GM21526 (cell line): ENCODE results near the gene KCNQ1.

ENCODE experiments used
- ATAC-seq: cut with Tn5 transposase; IDR thresholded peaks from one replicate; pipeline ENCODE4 v1.9.1; 2021; ENCODE audit warnings: moderate library complexity; ENCODE audit not compliant: unreplicated experiment, low FRiP score

Gene KCNQ1

DNA sequence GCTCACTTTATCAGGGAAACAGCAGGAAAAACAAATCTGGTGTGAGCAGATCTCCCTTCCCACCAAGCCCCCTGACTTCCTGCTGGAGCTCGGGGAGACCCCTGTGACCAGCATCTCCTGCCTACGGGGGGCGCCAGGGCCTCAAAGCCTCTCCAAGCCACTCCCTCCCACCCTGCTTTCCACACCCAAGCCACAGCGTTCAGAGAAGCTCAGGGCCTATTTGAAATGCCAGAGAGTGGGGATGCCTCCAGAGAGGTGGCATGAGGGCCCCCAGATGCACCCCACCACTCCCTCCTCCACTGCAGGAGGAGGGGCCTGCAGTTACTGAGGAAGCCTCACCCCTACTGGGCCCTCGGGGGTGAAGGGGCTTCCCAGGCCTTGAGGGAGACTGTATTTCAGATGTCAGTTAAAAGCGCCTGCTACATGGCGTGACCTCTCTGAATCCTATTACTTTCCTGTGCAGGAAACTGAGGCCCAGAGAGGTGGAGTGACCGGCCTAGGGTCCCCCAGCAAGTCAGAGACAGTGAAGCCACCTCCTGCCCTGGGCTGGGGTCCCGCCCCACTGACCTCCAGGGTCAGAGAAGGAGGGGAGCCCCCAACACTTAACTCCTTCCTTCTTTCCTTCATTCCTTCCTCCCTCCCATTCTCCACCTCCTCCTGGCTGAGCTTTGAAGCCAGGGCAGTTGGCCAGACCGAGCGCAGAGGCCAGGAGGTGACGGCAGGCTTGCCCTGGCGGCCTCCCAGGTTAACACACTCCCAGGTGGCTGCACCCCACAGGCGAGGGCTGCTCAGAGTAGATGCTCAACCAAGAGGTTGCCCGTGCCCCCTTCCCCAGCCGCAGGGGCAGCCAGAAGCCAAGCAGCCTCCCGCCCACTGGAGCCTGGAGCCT lies 446.8 kb downstream of the KCNQ1 start:
- ATAC-seq = no peak

DNA sequence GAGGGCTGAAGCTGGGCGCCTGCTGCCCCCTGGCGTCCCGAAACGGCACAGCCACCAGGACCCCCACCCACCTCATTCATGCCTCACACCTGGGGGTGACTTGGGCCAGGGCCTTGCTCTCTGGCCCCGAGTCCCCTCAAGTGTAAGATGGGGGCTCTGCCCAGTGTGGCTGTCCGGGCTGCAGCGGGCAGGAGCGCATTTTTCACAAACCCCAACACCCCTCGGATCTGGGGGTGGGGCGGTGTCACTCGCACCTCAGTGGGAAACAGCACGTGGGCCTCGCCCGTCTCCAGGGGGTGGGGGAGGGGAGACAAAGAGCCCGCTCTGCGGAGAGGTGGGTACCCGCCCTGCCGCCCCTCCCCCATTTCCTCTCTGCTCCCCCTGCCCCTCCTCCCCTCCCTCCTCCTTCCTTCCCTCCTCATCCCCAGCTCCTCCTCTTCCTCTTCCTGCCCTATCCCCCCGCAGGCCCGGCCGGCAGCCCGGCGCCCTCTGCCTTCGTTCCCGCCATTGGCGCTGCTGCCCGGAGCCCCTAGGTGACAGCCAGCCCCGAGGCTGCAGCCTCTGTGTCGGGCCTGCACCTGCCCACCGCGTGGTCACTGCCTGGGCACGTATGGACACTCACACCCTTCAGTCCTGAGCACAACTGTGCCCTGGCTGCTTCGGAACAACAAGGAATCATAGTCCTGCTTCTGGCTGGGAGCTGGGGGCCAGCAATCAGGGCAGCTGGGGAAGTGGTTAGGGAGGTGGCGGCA lies 447.6 kb downstream of the KCNQ1 start:
- no peak for ATAC-seq

DNA sequence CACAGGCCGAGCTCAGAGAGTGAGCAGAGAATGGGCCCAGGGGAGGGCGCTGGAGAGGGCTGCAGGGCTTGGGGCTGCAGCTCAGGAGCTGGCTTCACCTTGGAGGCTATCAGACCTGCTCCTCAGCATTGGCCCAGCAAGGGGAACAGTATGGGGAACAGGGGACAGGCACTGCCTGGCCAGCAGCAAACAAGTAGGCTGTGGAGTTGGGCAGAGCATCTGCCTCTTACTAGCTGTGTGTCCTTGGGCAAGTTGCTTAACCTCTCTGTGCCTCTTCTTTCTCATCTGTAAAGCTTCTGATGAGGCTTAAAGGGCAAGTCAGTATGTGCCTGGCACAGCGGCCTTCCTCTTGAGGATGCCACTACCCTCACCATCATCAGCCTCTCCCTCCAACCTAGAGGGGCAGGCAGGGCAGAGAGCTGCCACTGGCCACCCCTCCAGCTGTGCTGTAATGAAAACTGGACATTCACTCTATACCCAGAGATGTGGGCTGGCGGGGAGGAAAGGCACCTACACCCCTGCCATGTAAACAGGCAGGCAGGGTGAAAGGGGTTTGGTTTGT lies 448.2 kb downstream of the KCNQ1 start:
- no peak for ATAC-seq

DNA sequence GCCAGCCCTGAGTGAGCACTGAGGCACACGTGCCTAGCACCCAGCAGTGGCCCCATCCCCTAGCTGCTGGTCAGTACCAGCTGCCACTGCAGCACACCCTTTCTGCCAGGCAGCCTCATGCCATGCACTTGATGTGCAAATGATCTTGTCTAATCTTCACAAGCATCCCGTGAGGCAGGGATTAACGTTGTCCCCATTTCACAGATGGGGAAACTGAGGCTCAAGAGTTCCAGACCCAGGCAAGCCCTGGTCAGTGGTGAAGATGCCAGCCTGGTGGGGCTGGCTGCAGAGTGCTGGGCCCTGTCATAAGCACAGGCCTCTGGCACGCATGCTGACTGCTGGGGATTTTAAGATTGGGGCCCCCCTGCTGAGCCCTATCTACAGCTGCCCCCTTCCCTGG lies 449.1 kb downstream of the KCNQ1 start:
- no peak for ATAC-seq

DNA sequence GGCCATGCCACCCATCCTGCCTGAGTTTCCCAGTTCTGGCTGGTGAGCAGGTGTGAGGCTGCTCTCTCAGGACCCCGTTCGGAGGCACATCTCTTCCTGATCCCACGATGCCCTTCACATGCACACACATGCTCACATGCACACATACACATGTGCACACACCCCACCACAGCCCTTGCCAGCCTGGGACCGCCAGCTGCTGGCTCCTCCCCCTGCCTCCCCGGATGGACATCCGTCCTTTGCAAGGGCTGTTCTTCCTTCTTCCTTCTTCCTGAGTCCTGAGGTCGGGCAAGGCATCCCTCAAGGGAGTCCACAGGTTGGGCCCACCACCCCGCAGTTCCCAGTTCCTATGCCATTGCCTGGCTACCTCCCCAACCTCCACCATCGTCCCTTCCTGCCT lies 451.2 kb downstream of the KCNQ1 start:
- ATAC-seq = no peak

DNA sequence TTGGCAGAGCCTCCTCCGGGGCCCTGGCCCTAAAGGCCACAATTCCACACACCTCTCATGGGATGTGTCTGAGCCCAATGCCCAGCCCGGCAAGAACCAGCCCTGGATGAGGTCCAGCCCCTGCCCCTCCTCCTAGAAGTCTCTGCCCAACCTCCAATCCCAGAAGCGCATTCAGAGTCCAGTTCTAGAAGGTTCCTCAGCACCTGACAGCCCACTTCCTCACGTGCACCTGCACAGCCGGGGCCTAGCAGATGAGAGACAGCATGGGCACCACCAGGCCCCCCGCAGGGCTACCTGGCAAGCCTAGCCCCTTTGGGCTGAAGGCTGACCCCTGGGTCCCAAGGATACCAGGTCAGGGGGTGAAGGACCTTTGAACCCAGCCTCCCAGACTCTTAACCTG lies 452.2 kb downstream of the KCNQ1 start:
- ATAC-seq = no peak

DNA sequence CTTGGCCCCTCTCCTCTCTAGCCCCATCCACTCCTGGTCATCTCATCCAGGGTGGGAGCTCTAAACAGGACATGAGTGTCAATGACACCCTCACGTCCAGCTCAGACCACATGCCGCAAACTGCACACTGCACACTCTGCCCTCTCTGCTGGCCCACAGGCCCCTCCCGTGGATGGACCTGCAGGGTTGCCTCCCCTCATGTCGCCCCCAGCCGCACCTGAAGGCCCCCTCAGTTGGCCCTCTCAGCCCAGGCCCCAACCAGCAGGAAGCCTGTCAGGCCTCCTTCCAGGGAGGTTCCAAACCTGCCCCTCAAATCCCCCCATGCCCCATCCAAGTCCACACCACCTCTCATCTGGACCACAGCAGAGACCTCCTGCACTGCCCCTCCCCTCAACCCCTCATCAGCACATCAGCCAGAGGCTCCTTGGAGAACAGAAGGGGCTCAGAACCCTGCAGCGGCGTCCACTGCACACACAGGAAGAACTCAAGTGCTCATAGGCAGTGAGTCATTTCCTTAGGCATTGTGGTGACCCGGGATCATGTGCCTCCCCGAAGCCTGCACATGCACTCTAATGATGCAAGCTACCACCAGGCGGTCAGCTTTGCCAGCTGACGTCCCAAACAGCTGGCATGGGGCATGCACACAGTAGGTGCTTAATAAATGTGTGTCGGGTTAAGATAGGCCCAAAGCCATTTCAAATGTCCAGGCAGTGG lies 453.7 kb downstream of the KCNQ1 start:
- ATAC-seq = no peak
